HG03565 (cell line): ENCODE results near the gene DCTN2.

Source experiments
- ATAC-seq: cut with Tn5 transposase; IDR thresholded peaks from one replicate; pipeline ENCODE4 v1.9.1; 2021; ENCODE audit warnings: mild to moderate bottlenecking, moderate library complexity; ENCODE audit not compliant: unreplicated experiment

Gene DCTN2

GRCh38 chr12:57491393-57492280, 55.4 kb downstream of the DCTN2 start:
- no peak for ATAC-seq

GRCh38 chr12:57490126-57490525, 56.9 kb downstream of the DCTN2 start:
- ATAC-seq, result no peak

- ATAC-seq, result no peak
Observed at GRCh38 chr12:57489157-57489641, 57.8 kb downstream of the DCTN2 start.

- no peak for ATAC-seq
Observed at GRCh38 chr12:57488402-57489156, 58.4 kb downstream of the DCTN2 start.

GRCh38 chr12:57487597-57488401, 59.2 kb downstream of the DCTN2 start, which contains the start of gene MARS1:
MARS1 (plus strand) TSS chr12:57488068; CDS start chr12:57488091, 23 bp downstream.
- peak; percentile 99 for ATAC-seq

GRCh38 chr12:57487055-57487596, 59.9 kb downstream of the DCTN2 start:
- ATAC-seq, result no peak

DNA sequence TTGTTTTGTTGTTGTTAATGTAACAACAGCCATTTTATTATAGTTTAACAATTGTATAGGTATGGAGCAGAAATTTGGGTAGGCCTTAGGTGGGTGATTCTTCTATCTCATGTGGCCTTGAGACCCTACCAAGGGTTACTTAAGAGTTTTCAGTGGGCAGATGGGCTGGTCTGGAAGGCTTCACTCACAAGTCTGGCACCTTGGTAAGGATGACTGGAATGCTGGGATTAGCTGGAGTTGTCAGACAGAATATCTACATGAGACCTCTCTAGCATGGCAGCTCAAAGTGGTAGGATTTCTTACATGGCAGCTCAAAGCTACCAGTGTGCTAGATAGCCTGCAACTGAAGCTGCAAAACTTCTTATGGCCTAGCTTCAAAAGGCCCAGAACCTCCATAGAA, 61.3 kb downstream of the DCTN2 start:
- ATAC-seq, result no peak

GRCh38 chr12:57483466-57483865, 63.5 kb downstream of the DCTN2 start:
- ATAC-seq, result no peak

GRCh38 chr12:57481671-57482070, 65.3 kb downstream of the DCTN2 start:
- ATAC-seq, result no peak
